NCI-H2029 (cell line): ENCODE data around the gene CHRM5.
"Not testable (repeated sequence)": the region's sequence is repeated elsewhere in the genome, so short reads cannot be mapped to it uniquely, and the experiment has no call there.

Source experiments
- DNase-seq: peaks from one replicate; lab custom pipeline; 2025; lab: John Stamatoyannopoulos, UW

The CHRM5 gene

GRCh38 chr15:34043391-34043790 is 75.1 kb downstream of the CHRM5 start:
- DNase-seq: no peak

GRCh38 chr15:34043813-34044212 is 75.5 kb downstream of the CHRM5 start:
- DNase-seq: no peak

GRCh38 chr15:34046471-34047145 is 78.3 kb downstream of the CHRM5 start:
- DNase-seq: no peak

GRCh38 chr15:34047893-34048775 is 79.8 kb downstream of the CHRM5 start:
- no peak for DNase-seq

- DNase-seq: no peak
Observed at GRCh38 chr15:34049112-34049511, 80.8 kb downstream of the CHRM5 start.

- not testable (repeated sequence) for DNase-seq
Observed at GRCh38 chr15:34050385-34050784, 82.1 kb downstream of the CHRM5 start.

- DNase-seq: no peak
Observed at GRCh38 chr15:34054081-34054707, 85.9 kb downstream of the CHRM5 start.

GRCh38 chr15:34055868-34056595 is 87.7 kb downstream of the CHRM5 start:
- DNase-seq: no peak

- no peak for DNase-seq
Observed at GRCh38 chr15:34056911-34057310, 88.6 kb downstream of the CHRM5 start.

GRCh38 chr15:34059476-34059875 is 91.2 kb downstream of the CHRM5 start:
- DNase-seq: no peak

- no peak for DNase-seq
Observed at GRCh38 chr15:34059946-34060345, 91.6 kb downstream of the CHRM5 start.

GRCh38 chr15:34064438-34064837 is 96.1 kb downstream of the CHRM5 start:
- no peak for DNase-seq

- DNase-seq: no peak
Observed at GRCh38 chr15:34065261-34065660, 97.0 kb downstream of the CHRM5 start.

GRCh38 chr15:34065941-34066340 is 97.6 kb downstream of the CHRM5 start:
- DNase-seq: no peak

- no peak for DNase-seq
Observed at GRCh38 chr15:34070003-34070402, 101.7 kb downstream of the CHRM5 start.

GRCh38 chr15:34076785-34077184 is 108.5 kb downstream of the CHRM5 start:
- no peak for DNase-seq

GRCh38 chr15:34078900-34079299 is 110.6 kb downstream of the CHRM5 start:
- no peak for DNase-seq

GRCh38 chr15:34079904-34080303 is 111.6 kb downstream of the CHRM5 start:
- DNase-seq: no peak

GRCh38 chr15:34084086-34084485 is 115.8 kb downstream of the CHRM5 start:
- no peak for DNase-seq

GRCh38 chr15:34085746-34086145 is 117.4 kb downstream of the CHRM5 start:
- no peak for DNase-seq

GRCh38 chr15:34099914-34100313 is 131.6 kb downstream of the CHRM5 start:
- DNase-seq: no peak
